ENCODE measurements around the gene NSD1. TPM values are rescaled to one million over a fixed set of nuclear protein-coding genes. Genes with fewer than 3 reads are reported as not detected.

Gene NSD1
- total and polyA plus RNA-seq, 7 donors = 3.0 to 41.5 (median 34.6) TPM

DNA sequence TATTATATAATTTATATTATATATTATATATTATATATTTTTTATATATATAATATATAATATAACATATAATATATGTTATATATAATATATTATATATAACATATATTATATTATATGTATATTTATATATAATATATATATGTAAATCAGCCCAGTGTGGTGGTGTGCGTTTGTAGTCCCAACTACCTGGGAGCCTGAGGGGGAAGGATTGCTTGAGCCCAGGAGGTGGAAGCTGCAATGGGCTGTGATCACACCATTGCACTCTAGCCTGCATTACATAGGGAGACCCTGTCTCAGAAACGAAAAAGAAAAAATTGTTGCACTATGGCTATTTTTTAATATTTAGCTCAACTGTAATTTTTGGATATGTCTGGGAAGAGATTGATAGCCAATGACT, 52.4 kb downstream of the NSD1 start:
- H3K4me1 ChIP-seq = peaks cover 0 to 22% (median 17%) of the 10 kb centered on the region in 4 donors
- no peak overlapping the region for H3K27ac ChIP-seq
- WGBS, 2 donors = 90 to 95% methylated on average over 2 of the region's 2 CpGs
- no peak overlapping the region for H3K4me3 ChIP-seq
- no peaks in the 10 kb centered on the region for H3K9me3 ChIP-seq
- H3K36me3 ChIP-seq = no peaks in the 10 kb centered on the region
- TF ChIP-seq, protein P1, sequence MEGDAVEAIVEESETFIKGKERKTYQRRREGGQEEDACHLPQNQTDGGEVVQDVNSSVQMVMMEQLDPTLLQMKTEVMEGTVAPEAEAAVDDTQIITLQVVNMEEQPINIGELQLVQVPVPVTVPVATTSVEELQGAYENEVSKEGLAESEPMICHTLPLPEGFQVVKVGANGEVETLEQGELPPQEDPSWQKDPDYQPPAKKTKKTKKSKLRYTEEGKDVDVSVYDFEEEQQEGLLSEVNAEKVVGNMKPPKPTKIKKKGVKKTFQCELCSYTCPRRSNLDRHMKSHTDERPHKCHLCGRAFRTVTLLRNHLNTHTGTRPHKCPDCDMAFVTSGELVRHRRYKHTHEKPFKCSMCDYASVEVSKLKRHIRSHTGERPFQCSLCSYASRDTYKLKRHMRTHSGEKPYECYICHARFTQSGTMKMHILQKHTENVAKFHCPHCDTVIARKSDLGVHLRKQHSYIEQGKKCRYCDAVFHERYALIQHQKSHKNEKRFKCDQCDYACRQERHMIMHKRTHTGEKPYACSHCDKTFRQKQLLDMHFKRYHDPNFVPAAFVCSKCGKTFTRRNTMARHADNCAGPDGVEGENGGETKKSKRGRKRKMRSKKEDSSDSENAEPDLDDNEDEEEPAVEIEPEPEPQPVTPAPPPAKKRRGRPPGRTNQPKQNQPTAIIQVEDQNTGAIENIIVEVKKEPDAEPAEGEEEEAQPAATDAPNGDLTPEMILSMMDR (IDR thresholded peaks at IDR 0.05) = no peak
- no peak for TF ChIP-seq POLR2AphosphoS5 (IDR thresholded peaks at IDR 0.05)
- no peaks in the 10 kb centered on the region for H3K27me3 ChIP-seq
- intact Hi-C loops (cut with DNase I) = no loop called here
- no peak for DNase-seq

DNA sequence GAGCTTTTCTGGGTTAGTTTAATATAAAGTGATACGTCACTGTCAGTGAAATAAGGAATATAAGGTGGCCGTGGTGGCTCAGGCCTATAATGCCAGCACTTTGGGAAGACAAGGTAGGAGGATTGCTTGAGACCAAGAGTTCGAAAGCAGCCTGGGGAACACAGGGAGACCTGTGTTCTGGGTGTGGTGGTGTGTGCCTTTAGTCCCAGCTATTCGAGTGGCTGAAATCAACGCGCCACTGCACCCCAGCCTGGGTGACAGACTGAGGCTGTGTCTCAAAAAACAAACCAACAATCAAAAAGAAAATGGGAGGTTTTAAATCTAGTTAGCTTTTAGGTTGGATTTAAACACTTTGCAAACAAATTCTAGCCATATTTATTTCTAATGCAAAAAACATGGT, 53.1 kb downstream of the NSD1 start:
- Histone ChIP-seq H3K4me1 (peaks cover 0 to 22% (median 17%) of the 10 kb centered on the region in 4 donors), H3K36me3 (no peaks in the 10 kb centered on the region), H3K9me3 (no peaks in the 10 kb centered on the region), H3K27me3 (no peaks in the 10 kb centered on the region), H3K27ac (no peak overlapping the region), H3K4me3 (no peak overlapping the region)
- DNase-seq = no peak
- intact Hi-C loops (cut with DNase I) = no loop called here
- 95 to 98% methylated on average over 6 of the region's 6 CpGs for WGBS, 2 donors
- TF ChIP-seq EP300 (IDR thresholded peaks at IDR 0.05) (no peak), POLR2A (IDR thresholded peaks at IDR 0.05) (no peak), POLR2AphosphoS5 (IDR thresholded peaks at IDR 0.05) (no peak)
- TF ChIP-seq, protein P1 (IDR thresholded peaks at IDR 0.05) = no peak

DNA sequence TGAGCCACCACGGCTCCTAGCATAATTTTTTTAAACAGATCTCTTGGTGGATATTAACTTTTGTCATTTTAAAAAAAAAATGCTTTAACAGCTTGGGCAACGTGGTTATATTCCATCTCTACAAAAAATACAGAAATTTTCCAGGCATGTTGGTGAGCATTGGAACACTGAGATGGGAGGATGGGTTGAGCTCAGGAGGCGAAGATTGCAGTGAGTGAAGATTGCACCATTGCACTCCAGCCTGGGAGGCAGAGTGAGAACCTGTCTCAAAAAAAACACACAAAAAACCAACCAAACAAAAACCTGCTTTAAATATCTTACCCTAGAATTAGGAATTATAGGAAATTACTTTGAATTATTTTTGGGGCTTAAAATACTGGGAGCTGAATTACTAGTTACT, 55.2 kb downstream of the NSD1 start:
- WGBS, 2 donors = 78 to 83% methylated on average over 3 of the region's 3 CpGs
- no peak overlapping the region for H3K27ac ChIP-seq
- peaks cover 0 to 20% (median 6%) of the 10 kb centered on the region in 4 donors for H3K36me3 ChIP-seq
- DNase-seq = no peak
- TF ChIP-seq EP300 (IDR thresholded peaks at IDR 0.05) = no peak
- no peak for TF ChIP-seq POLR2AphosphoS5 (IDR thresholded peaks at IDR 0.05)
- TF ChIP-seq POLR2A (IDR thresholded peaks at IDR 0.05) = no peak
- TF ChIP-seq, protein P1 (IDR thresholded peaks at IDR 0.05) = no peak
- peaks cover 0 to 22% (median 16%) of the 10 kb centered on the region in 4 donors for H3K4me1 ChIP-seq
- H3K4me3 ChIP-seq = no peak overlapping the region
- intact Hi-C loops (cut with DNase I) = no loop called here
- no peaks in the 10 kb centered on the region for H3K27me3 ChIP-seq
- no peaks in the 10 kb centered on the region for H3K9me3 ChIP-seq

DNA sequence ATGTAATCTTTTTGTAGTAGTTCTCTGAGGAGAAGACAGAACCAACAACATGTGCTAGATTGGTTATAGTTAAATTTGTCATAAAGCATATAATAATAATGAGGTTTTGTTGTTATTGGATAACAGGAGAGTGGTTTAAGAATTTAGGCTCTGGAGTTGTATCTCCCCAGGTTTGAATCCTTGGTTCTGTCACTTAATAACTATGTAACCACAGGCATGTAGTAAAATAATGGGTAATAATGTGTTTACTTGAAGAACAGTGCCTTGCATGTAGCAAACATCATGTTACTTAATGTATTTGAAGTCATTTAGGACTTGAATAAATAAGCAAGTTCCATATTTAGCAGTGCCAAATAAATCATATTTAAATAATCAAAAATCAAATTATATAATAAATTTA, 55.8 kb downstream of the NSD1 start:
- Histone ChIP-seq H3K36me3 (peaks cover 0 to 24% (median 6%) of the 10 kb centered on the region in 4 donors), H3K4me1 (peaks cover 0 to 22% (median 13%) of the 10 kb centered on the region in 4 donors), H3K27me3 (no peaks in the 10 kb centered on the region), H3K9me3 (no peaks in the 10 kb centered on the region), H3K27ac (no peak overlapping the region), H3K4me3 (no peak overlapping the region)
- no peak for DNase-seq
- TF ChIP-seq POLR2A (IDR thresholded peaks at IDR 0.05) (no peak), POLR2AphosphoS5 (IDR thresholded peaks at IDR 0.05) (no peak), EP300 (IDR thresholded peaks at IDR 0.05) (no peak)
- TF ChIP-seq, protein P1 (IDR thresholded peaks at IDR 0.05) = no peak
- intact Hi-C loops (cut with DNase I) = no loop called here

DNA sequence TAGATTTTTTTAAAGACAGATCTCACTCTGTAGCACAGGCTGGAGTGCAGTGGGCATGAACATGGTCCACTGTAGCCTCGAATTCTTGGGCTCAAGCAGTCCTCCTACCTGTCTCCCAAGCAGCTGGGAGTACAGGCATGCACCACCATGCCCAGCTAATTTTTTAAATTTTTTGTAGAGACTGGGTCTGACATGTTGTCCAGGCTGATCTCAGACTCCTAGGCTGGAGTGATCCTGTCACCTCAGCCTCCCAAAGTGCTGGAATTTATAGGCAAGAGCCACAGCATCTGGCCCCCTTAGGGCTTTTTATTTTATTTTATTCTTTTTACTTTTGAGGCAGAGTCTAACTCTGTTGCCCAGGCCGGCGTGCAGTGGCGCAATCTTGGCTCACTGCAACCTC, 56.4 kb downstream of the NSD1 start:
- H3K27me3 ChIP-seq = no peaks in the 10 kb centered on the region
- no peak overlapping the region for H3K27ac ChIP-seq
- peaks cover 0 to 22% (median 13%) of the 10 kb centered on the region in 4 donors for H3K4me1 ChIP-seq
- no peaks in the 10 kb centered on the region for H3K9me3 ChIP-seq
- no peak overlapping the region for H3K4me3 ChIP-seq
- intact Hi-C loops (cut with DNase I) = loop anchor here (5.0 kb wide), 1 partner anchor 73 kb away; no protein-coding TSS in a partner anchor
- peaks cover 0 to 28% (median 6%) of the 10 kb centered on the region in 4 donors for H3K36me3 ChIP-seq
- DNase-seq = no peak
- WGBS, 2 donors = 93 to 97% methylated on average over 4 of the region's 4 CpGs
- TF ChIP-seq, protein P1 (IDR thresholded peaks at IDR 0.05) = no peak
- TF ChIP-seq POLR2AphosphoS5 (IDR thresholded peaks at IDR 0.05) = no peak
- TF ChIP-seq POLR2A (IDR thresholded peaks at IDR 0.05) = no peak
- TF ChIP-seq EP300 (IDR thresholded peaks at IDR 0.05) = no peak

Data from sigmoid colon (tissue), 7 donors.